Measurements from ENCODE around the gene SUPT3H.

GRCh38 chr6:45192556-45192955 is 185.2 kb downstream of the SUPT3H start:
- TF ChIP-seq ZNF274 (IDR thresholded peaks at IDR 0.05; ENCODE audit: low read depth, low read length), result no peak
- no peak for TF ChIP-seq YY1 (IDR thresholded peaks at IDR 0.05; ENCODE audit: insufficient read depth, insufficient read length)
